Astrocyte of the spinal cord (primary cell): Measurements from ENCODE around the gene OSBPL10.

Experiments used
- DNase-seq: peaks from one replicate; pipeline ENCODE4 v3.0.0; 2011; ENCODE audit warnings: low read depth, low spot score
- H3K4me3 ChIP-seq: 2 replicates; pipeline ENCODE4 v1.5.1; 2011; ENCODE audit warnings: low read depth, mild to moderate bottlenecking, low read length, moderate library complexity
- in situ Hi-C: cut with HindIII; loops from 2 replicates; pipeline ENCODE4 v1.10.0; 2017; ENCODE audit warnings: low sequenced_read_pairs
- TF ChIP-seq, protein P1 (sequence below): IDR thresholded peaks from 2 replicates; pipeline ENCODE4 v1.5.1; 2012; ENCODE audit warnings: low read depth, mild to moderate bottlenecking, low read length, inconsistent platforms

Gene OSBPL10

DNA sequence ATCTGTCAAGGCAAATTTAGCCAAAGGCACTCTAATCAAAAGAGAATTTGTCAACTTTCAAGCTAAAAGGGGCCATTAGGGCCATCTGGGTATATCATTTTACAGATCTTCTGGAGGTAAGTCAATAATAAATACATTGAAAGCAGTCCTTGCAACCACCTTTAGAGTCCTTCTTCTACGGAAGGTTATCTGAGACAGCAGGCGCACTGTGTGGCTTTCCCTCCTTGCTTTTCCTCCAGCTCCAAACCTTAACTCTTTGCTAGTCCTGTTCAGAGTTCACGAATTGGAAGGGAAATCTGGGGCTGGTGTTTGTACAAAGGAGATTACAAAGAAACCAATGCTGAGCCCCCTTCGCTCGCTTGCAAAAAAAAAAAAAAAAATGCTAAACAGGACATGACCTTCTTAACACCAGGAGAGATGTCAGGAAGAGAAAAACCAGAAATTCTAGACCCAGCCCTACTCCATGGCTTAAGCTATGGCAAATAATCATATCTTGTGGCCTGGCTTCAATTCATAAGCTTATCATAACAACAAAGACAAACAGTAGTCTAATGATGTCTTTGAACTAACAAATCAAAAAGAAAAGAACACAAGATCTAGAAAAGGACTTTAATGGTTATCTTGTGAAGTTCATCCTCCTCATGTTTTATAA, 232.7 kb downstream of the OSBPL10 start:
- no peak for DNase-seq
- H3K4me3 ChIP-seq: no peak overlapping the region
- in situ Hi-C loops: no loop called here
- TF ChIP-seq, protein P1, sequence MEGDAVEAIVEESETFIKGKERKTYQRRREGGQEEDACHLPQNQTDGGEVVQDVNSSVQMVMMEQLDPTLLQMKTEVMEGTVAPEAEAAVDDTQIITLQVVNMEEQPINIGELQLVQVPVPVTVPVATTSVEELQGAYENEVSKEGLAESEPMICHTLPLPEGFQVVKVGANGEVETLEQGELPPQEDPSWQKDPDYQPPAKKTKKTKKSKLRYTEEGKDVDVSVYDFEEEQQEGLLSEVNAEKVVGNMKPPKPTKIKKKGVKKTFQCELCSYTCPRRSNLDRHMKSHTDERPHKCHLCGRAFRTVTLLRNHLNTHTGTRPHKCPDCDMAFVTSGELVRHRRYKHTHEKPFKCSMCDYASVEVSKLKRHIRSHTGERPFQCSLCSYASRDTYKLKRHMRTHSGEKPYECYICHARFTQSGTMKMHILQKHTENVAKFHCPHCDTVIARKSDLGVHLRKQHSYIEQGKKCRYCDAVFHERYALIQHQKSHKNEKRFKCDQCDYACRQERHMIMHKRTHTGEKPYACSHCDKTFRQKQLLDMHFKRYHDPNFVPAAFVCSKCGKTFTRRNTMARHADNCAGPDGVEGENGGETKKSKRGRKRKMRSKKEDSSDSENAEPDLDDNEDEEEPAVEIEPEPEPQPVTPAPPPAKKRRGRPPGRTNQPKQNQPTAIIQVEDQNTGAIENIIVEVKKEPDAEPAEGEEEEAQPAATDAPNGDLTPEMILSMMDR: no peak

DNA sequence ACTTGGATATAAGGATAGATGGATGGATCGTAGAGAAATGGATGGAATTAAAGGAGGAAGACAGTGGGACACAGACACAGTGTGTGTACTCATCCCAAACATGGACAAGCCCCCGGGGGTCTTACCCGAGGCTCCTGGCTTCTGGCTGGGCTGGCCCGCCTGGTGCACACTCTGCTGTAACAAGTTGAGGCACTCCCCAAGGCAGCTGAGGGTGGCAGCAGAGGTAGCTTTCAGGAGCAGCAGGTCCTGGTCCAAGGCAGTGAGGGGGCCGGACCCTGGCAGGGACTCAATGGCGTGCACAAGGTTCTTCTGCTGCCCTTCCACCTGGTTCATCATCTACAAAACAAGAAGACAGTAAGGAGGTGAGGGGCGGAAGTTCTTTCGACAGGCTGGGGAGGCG, 233.3 kb downstream of the OSBPL10 start:
- no peak for DNase-seq
- in situ Hi-C loops: no loop called here
- no peak overlapping the region for H3K4me3 ChIP-seq
- TF ChIP-seq, protein P1: no peak

- TF ChIP-seq, protein P1: no peak
- in situ Hi-C loops: no loop called here
- no peak for DNase-seq
- no peak overlapping the region for H3K4me3 ChIP-seq
Measured at GRCh38 chr3:31744913-31745312, 236.1 kb downstream of the OSBPL10 start.

DNA sequence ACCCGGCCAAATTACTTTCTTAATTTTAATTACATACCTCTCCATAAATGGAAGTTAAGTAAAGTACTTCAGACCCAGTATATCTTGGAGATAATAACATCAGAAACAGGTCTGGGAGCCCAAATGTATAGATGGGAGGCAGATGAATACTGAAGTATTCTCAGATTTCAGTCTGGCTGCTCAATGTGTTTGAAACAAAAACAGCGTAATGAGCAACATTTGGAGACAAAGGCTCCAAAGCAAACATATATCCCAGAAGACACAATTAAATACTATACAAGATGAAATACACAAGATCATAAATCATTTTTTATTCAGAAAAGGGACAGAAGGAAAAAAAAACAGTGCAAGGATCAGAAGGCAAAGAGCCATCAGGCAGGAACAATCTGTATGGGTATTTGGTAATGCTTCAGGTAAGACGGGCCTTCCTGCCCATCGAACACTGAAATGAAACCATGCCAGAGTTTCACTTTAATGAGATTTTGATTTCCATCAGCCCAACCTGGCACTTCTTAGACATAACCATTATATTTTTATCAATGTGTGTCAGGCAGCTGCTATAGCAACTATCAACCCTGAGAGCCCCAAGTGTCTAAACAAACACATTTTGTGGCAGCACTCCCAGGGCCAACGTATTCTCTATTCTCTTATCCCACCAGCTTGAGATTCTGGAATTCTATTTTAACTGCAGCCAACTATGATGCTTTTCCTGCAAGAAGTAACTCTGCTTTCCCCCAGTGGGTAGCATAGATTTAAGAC, 237.6 kb downstream of the OSBPL10 start:
- no peak for DNase-seq
- no peak overlapping the region for H3K4me3 ChIP-seq
- TF ChIP-seq, protein P1: no peak
- in situ Hi-C loops: no loop called here

DNA sequence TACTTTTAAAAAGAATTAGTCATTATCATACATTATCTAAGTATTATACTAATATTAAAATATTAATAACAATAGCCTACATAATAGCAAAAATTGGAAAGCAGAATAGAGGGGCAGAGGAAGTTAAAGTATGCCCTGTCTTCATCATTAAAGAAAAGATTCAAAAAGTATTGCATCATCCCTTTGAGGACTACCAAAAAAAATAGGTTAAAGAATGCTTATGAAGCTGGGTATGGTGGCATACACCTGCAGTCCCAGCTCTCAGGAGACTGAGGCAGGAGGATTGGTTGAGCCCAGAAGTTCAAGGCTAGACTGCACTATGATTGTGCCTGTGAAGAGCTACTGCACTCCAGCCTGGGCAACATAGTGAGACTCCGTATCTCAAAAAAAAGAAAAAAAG, 240.7 kb downstream of the OSBPL10 start:
- DNase-seq: no peak
- in situ Hi-C loops: no loop called here
- H3K4me3 ChIP-seq: no peak overlapping the region
- TF ChIP-seq, protein P1: no peak

DNA sequence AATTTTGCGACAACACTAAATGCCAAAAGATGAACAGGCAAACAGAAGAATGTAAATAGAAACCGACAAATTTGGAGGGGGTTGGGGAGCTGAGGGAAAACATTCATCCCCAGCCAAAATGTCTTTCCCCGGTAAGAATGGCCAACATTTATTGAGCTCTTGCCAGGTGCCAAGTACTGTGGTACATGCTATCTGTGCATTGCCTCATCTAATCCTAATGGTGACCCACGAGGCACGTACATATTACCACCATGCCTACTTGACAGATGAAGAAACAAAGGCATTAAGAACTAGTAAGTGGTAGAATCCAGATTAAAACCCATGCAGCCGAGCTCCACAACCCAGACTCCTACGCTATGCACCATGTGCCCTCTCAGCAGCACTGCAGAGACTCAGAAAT, 242.7 kb downstream of the OSBPL10 start:
- DNase-seq: no peak
- TF ChIP-seq, protein P1: no peak
- H3K4me3 ChIP-seq: no peak overlapping the region
- in situ Hi-C loops: no loop called here
